Caco-2 (cell line): ENCODE measurements around the gene KLF16. TPM values are rescaled to one million over a fixed set of nuclear protein-coding genes. Genes with fewer than 3 reads are reported as not detected.

Experiments used
- BruUV-seq: library from RNA; stranded (reverse); fragments of 400-500 nt; replicated peaks from 2 replicates; lab custom pipeline; 2021; lab: Mats Ljungman, UMichigan
- CTCF ChIA-PET: fragments of 300-600 bp; sonication (Branson Sonifier 250); formaldehyde crosslinking; loops from one replicate; lab custom pipeline; 2022; ENCODE audit warnings: antibody characterized with exemption; lab: Charles Lee
- POLR2A ChIA-PET: fragments of 300-600 bp; sonication (Branson Sonifier 250); formaldehyde crosslinking; loops from one replicate; lab custom pipeline; 2022; ENCODE audit warnings: antibody characterized with exemption; lab: Charles Lee
- DNase-seq, 2 experiments: peaks; one replicate each; pipeline versions ENCODE4 v3.0.0 to v3.0.0-alpha.2; 2020 to 2022
- H3K27me3 ChIP-seq: replicated peaks from 2 replicates; pipeline ENCODE4 v1.6.0; 2011; ENCODE audit warnings: low read length; ENCODE audit not compliant: control insufficient read depth, insufficient read depth
- H3K36me3 ChIP-seq: 2 replicates; pipeline ENCODE4 v1.5.1; 2011; ENCODE audit warnings: low read length; ENCODE audit not compliant: control insufficient read depth, insufficient read depth
- H3K4me1 ChIP-seq: fragments of 250-450 bp; sonication (Bioruptor Pico); 2 replicates; pipeline ENCODE4 v1.5.1; 2020; ENCODE audit warnings: mild to moderate bottlenecking
- H3K4me3 ChIP-seq: 2 replicates; pipeline ENCODE4 v1.5.1; 2011; ENCODE audit warnings: low read depth, mild to moderate bottlenecking, control low read depth, low read length
- H3K9me3 ChIP-seq: fragments of 250-450 bp; sonication (Bioruptor Pico); 2 replicates; pipeline ENCODE4 v1.5.1; 2020; ENCODE audit warnings: mild to moderate bottlenecking, moderate library complexity
- H3K27ac Mint-ChIP-seq: one replicate; pipeline ENCODE4 v1.8.0; 2022; ENCODE audit warnings: mixed read lengths; ENCODE audit not compliant: unreplicated experiment
- H3K27me3 Mint-ChIP-seq: one replicate; pipeline ENCODE4 v1.8.0; 2022; ENCODE audit warnings: mixed read lengths; ENCODE audit not compliant: insufficient read depth, unreplicated experiment
- H3K36me3 Mint-ChIP-seq: one replicate; pipeline ENCODE4 v1.8.0; 2022; ENCODE audit warnings: mild to moderate bottlenecking, mixed read lengths; ENCODE audit not compliant: insufficient read depth, unreplicated experiment
- H3K4me1 Mint-ChIP-seq: one replicate; pipeline ENCODE4 v1.8.0; 2022; ENCODE audit warnings: low read depth, mixed read lengths; ENCODE audit not compliant: unreplicated experiment
- H3K4me3 Mint-ChIP-seq: one replicate; pipeline ENCODE4 v1.8.0; 2022; ENCODE audit warnings: mild to moderate bottlenecking, moderate library complexity, mixed read lengths; ENCODE audit not compliant: unreplicated experiment
- H3K9me3 Mint-ChIP-seq: one replicate; pipeline ENCODE4 v1.8.0; 2022; ENCODE audit warnings: mixed read lengths; ENCODE audit not compliant: unreplicated experiment
- CTCF ChIP-seq, 2 experiments: fragments of 200-600 bp in 1 of 2; IDR thresholded peaks; 1 replicate in 1 of 2; 2 replicates in 1 of 2; pipeline versions ENCODE4 v1.5.1 to v1.8.0; 2011 to 2022; ENCODE audit warnings: antibody characterized with exemption in 1 of 2, control low read depth in 1 of 2, inconsistent platforms in 1 of 2, low read depth in 1 of 2, low read length in 1 of 2, mild to moderate bottlenecking in 1 of 2, moderate library complexity in 1 of 2; ENCODE audit not compliant: insufficient read depth in 1 of 2, severe bottlenecking in 1 of 2, unreplicated experiment in 1 of 2
- intact Hi-C: fragments of 100-400 bp; cut with micrococcal nuclease; formaldehyde crosslinking; loops from one replicate; pipeline ENCODE4 v1.10.0; 2022; ENCODE audit not compliant: unreplicated experiment
- total RNA-seq: library from RNA; stranded (reverse); gene quantifications from 2 replicates; pipeline ENCODE4 v1.2.3, GENCODE V29; 2022

Gene KLF16
- total RNA-seq, 1 experiment from 2014 or later: 26.8 TPM

DNA sequence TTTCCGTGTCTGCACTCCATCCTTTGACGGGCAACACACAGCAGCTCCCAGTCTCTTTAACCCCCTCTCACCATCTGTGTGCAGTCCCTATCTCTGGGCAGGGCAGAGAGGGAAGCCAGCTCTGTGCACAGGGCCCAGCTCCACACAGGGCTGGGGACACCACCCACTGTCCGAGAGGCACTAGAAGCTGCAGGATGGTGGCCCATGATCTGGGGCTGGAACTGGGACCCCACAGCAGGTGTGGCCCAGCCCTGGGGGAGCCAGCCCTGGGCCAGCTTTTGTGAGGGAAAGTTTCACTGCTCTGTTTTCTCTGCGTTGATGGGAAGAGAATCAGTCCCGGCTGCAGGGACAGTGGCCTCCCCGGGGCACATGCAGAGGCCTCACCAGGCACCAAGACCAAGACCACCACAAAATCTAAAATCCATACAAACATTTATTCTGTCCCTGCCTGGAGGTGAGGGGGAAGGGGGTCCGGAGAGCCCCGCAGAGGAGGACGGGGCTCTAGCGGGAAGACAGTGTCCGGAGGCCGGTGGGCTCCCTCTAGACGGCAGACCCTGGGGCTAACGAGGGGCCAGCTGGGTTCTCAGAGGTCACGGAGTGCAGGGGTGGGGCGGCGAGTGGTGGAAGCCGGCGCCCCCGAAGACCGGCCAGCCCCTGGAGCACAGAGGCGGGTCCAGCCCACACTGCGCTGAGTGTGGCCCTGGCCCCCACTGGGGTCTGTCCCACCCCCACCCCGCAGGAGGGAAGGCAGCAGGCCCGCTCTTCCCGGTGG, 48.4 kb downstream of the KLF16 start:
- H3K27ac Mint-ChIP-seq: no peak overlapping the region
- Histone ChIP-seq H3K36me3 (no peaks in the 10 kb centered on the region; the same call in 1 of the 2 replicates), H3K4me3 (no peak overlapping the region), H3K27me3 (no peaks in the 10 kb centered on the region), H3K9me3 (no peaks in the 10 kb centered on the region), H3K4me1 (no peaks in the 10 kb centered on the region)
- DNase-seq: no peak
- no TSS peak for BruUV-seq
- no peaks in the 10 kb centered on the region for H3K9me3 Mint-ChIP-seq
- H3K4me1 Mint-ChIP-seq: no peaks in the 10 kb centered on the region
- intact Hi-C loops: no loop called here
- ChIA-PET CTCF (interaction anchor here (0.5 to 2.6 kb wide), 2 partner anchors 11 to 19 kb away, joined by 5 to 8 read pairs; no protein-coding TSS in a partner anchor), POLR2A (no interaction called here)
- no peaks in the 10 kb centered on the region for H3K27me3 Mint-ChIP-seq
- H3K36me3 Mint-ChIP-seq: peaks cover 17% of the 10 kb centered on the region
- TF ChIP-seq CTCF (IDR thresholded peaks at IDR 0.05; ENCODE audit: insufficient read depth in 1 of 2, low read depth in 1 of 2, low read length in 1 of 2, severe bottlenecking in 1 of 2, unreplicated experiment in 1 of 2): no peak
- no peak overlapping the region for H3K4me3 Mint-ChIP-seq

GRCh38 chr19:1814391-1814790, 49.0 kb downstream of the KLF16 start:
- Histone ChIP-seq H3K9me3 (no peaks in the 10 kb centered on the region), H3K4me1 (no peaks in the 10 kb centered on the region), H3K36me3 (no peaks in the 10 kb centered on the region; the same call in 1 of the 2 replicates), H3K4me3 (no peak overlapping the region), H3K27me3 (no peaks in the 10 kb centered on the region)
- H3K4me3 Mint-ChIP-seq: no peak overlapping the region
- no peaks in the 10 kb centered on the region for H3K9me3 Mint-ChIP-seq
- POLR2A ChIA-PET: interaction anchor here (0.6 kb wide), 1 partner anchor 235 kb away, joined by 4 read pairs; no protein-coding TSS in a partner anchor
- no TSS peak for BruUV-seq
- H3K27me3 Mint-ChIP-seq: no peaks in the 10 kb centered on the region
- DNase-seq: no peak
- intact Hi-C loops: no loop called here
- peaks cover 12% of the 10 kb centered on the region for H3K36me3 Mint-ChIP-seq
- no peak overlapping the region for H3K27ac Mint-ChIP-seq
- CTCF ChIA-PET: interaction anchor here (0.5 to 2.6 kb wide), 3 partner anchors 12 to 40 kb away, joined by 3 to 8 read pairs (median 5); no protein-coding TSS in a partner anchor
- H3K4me1 Mint-ChIP-seq: no peaks in the 10 kb centered on the region
- TF ChIP-seq CTCF (IDR thresholded peaks at IDR 0.05; ENCODE audit: insufficient read depth in 1 of 2, low read depth in 1 of 2, low read length in 1 of 2, severe bottlenecking in 1 of 2, unreplicated experiment in 1 of 2): no peak

DNA sequence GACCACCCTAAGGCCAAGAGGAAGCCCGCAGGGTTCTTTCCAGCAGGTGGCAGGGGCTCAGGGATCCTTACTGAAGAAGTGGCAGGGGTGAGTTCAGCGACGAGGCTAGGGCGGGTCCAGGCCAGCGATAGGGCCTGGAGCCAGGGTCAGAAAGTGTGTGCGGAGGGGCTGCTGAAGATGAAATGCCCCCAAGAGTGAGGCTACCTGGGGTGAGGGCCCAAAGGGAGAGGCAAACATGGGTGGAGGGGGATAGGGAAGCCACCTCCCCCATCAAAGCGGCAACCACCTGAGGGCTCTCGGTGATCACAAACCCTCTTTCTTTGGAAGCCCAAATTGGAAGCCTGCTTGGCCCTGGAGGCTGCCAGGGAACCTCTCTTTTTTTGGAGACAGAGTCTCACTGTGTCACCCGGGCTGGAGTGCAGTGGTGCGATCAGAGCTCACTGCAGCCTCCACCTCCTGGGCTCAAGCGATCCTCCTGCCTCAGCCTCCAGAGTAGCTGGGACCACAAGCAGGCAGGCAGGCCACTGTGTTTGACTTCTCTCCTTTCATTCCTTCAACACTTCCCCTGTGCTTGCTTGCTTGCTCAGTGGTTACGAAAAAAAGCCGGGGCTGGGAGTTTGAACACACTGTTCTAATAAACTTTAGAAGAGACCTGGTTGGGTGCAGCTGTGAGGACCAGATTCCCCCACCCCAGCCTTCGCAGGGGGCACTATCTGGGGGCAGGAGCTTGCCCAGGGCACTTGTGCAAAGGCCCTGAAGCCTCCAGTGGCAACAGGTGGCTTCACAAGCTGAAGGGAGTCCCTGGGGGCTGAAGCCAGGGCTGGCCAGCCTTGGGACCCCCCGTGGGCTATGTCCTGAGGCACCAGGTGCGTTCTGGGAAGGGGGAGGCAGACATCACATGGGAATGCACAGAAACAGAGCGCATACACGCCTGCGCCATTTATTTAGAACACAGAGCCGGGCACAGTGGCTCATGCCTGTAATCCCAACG, 49.9 kb downstream of the KLF16 start:
- no peak for TF ChIP-seq CTCF (IDR thresholded peaks at IDR 0.05; ENCODE audit: insufficient read depth in 1 of 2, low read depth in 1 of 2, low read length in 1 of 2, severe bottlenecking in 1 of 2, unreplicated experiment in 1 of 2)
- Mint-ChIP-seq H3K9me3 (no peaks in the 10 kb centered on the region), H3K36me3 (peaks cover 12% of the 10 kb centered on the region), H3K27ac (no peak overlapping the region), H3K4me3 (peak overlapping the region; percentile 94), H3K4me1 (no peaks in the 10 kb centered on the region), H3K27me3 (no peaks in the 10 kb centered on the region)
- no peaks in the 10 kb centered on the region for H3K9me3 ChIP-seq
- CTCF ChIA-PET: interaction anchor here (0.6 to 2.6 kb wide), 2 partner anchors 13 to 39 kb away, joined by 3 to 8 read pairs; no protein-coding TSS in a partner anchor
- H3K36me3 ChIP-seq: no peaks in the 10 kb centered on the region; the same call in 1 of the 2 replicates
- no peak for DNase-seq
- H3K4me1 ChIP-seq: no peaks in the 10 kb centered on the region
- POLR2A ChIA-PET: interaction anchor here (0.6 kb wide), 1 partner anchor 234 kb away, joined by 4 read pairs; no protein-coding TSS in a partner anchor
- intact Hi-C loops: no loop called here
- peak overlapping the region; percentile 47 for H3K4me3 ChIP-seq
- BruUV-seq: no TSS peak
- no peaks in the 10 kb centered on the region for H3K27me3 ChIP-seq
